ENCODE results near the gene KBTBD6. TPM values are rescaled to one million over a fixed set of nuclear protein-coding genes. Genes with fewer than 3 reads are reported as not detected.

Gene KBTBD6
- total and polyA plus RNA-seq, 2 of the 13 experiments (the other 11 are each of a cell fraction or from before 2014, with no cell fraction given) = 4.4 to 12.0 TPM

- WGBS (ENCODE audit: low lambda C conversion rate) = 43% methylated on average over 2 of the region's 2 CpGs
- no peak for ATAC-seq
- CTCF ChIA-PET (ENCODE audit: low intra/inter-chr PET ratio, low total read pairs) = no interaction called here
- no peak overlapping the region for H3K27ac ChIP-seq (ENCODE audit: extremely low read length, insufficient read depth, low read length)
- no TSS peak for BruUV-seq (replicated peaks)
- H3K27me3 ChIP-seq (ENCODE audit: control insufficient read depth in 1 of 2, insufficient read depth in 2 of 2, low read length in 2 of 2) = no peaks in the 10 kb centered on the region
- no peaks in the 10 kb centered on the region for H3K4me1 ChIP-seq (ENCODE audit: insufficient read depth, low read length)
- no peak for FAIRE-seq
- peaks cover 56% of the 10 kb centered on the region for H3K9me3 ChIP-seq (ENCODE audit: low read length)
- H2AFZ ChIP-seq (ENCODE audit: low read length) = no peak overlapping the region
- in situ Hi-C loops (cut with HindIII; ENCODE audit: extremely low pct_ligation_motif_present, low pct_unique_long_range_greater_than_20kb) (no loop called here), intact Hi-C loops (cut with micrococcal nuclease; ENCODE audit: unreplicated experiment) (no loop called here)
- H3K36me3 ChIP-seq (replicated peaks in 1 of 2; ENCODE audit: control insufficient read depth in 1 of 2, insufficient read depth in 2 of 2, low read length in 2 of 2) = no peaks in the 10 kb centered on the region
- no peaks in the 10 kb centered on the region for H4K20me1 ChIP-seq (ENCODE audit: insufficient read depth, low read length)
- POLR2A ChIA-PET = no interaction called here
- no peaks in the 10 kb centered on the region for H3K79me2 ChIP-seq (ENCODE audit: insufficient read depth, low read length)
- no peak overlapping the region for H3K4me3 ChIP-seq (replicated peaks in 1 of 3; ENCODE audit: insufficient read depth in 1 of 3, low read depth in 2 of 3, low read length in 3 of 3)
- no peak overlapping the region for H3K9ac ChIP-seq (ENCODE audit: insufficient read depth, low read depth, low read length)
- DNase-seq (ENCODE audit: low spot score) = no peak
- H3K4me2 ChIP-seq (ENCODE audit: low read depth, low read length) = no peak overlapping the region
- TF ChIP-seq CBX1 (IDR thresholded peaks at IDR 0.05; ENCODE audit: low read depth) = no peak
- TF ChIP-seq IRX3 (CRISPR knock-in tag; IDR thresholded peaks at IDR 0.05; ENCODE audit: borderline replicate concordance, low read depth) = no peak
- TF ChIP-seq ZNF577 (CRISPR knock-in tag; IDR thresholded peaks at IDR 0.05; ENCODE audit: borderline replicate concordance, low read depth) = no peak
- no peak for TF ChIP-seq MAFF (IDR thresholded peaks at IDR 0.05; ENCODE audit: low read depth, low read length)
- TF ChIP-seq PLRG1 (conservative IDR thresholded peaks at IDR 0.05) = no peak
- TF ChIP-seq ZBTB33 (CRISPR knock-in tag; IDR thresholded peaks at IDR 0.05) = no peak
- TF ChIP-seq, protein P1, sequence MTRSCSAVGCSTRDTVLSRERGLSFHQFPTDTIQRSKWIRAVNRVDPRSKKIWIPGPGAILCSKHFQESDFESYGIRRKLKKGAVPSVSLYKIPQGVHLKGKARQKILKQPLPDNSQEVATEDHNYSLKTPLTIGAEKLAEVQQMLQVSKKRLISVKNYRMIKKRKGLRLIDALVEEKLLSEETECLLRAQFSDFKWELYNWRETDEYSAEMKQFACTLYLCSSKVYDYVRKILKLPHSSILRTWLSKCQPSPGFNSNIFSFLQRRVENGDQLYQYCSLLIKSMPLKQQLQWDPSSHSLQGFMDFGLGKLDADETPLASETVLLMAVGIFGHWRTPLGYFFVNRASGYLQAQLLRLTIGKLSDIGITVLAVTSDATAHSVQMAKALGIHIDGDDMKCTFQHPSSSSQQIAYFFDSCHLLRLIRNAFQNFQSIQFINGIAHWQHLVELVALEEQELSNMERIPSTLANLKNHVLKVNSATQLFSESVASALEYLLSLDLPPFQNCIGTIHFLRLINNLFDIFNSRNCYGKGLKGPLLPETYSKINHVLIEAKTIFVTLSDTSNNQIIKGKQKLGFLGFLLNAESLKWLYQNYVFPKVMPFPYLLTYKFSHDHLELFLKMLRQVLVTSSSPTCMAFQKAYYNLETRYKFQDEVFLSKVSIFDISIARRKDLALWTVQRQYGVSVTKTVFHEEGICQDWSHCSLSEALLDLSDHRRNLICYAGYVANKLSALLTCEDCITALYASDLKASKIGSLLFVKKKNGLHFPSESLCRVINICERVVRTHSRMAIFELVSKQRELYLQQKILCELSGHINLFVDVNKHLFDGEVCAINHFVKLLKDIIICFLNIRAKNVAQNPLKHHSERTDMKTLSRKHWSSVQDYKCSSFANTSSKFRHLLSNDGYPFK (CRISPR knock-in tag; IDR thresholded peaks at IDR 0.05; ENCODE audit: borderline replicate concordance) = no peak
- no peak for TF ChIP-seq THAP7 (CRISPR knock-in tag; IDR thresholded peaks at IDR 0.05)
- TF ChIP-seq, protein P2, sequence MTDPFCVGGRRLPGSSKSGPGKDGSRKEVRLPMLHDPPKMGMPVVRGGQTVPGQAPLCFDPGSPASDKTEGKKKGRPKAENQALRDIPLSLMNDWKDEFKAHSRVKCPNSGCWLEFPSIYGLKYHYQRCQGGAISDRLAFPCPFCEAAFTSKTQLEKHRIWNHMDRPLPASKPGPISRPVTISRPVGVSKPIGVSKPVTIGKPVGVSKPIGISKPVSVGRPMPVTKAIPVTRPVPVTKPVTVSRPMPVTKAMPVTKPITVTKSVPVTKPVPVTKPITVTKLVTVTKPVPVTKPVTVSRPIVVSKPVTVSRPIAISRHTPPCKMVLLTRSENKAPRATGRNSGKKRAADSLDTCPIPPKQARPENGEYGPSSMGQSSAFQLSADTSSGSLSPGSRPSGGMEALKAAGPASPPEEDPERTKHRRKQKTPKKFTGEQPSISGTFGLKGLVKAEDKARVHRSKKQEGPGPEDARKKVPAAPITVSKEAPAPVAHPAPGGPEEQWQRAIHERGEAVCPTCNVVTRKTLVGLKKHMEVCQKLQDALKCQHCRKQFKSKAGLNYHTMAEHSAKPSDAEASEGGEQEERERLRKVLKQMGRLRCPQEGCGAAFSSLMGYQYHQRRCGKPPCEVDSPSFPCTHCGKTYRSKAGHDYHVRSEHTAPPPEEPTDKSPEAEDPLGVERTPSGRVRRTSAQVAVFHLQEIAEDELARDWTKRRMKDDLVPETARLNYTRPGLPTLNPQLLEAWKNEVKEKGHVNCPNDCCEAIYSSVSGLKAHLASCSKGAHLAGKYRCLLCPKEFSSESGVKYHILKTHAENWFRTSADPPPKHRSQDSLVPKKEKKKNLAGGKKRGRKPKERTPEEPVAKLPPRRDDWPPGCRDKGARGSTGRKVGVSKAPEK (CRISPR knock-in tag; IDR thresholded peaks at IDR 0.05; ENCODE audit: borderline replicate concordance) = no peak
- TF ChIP-seq RERE (CRISPR knock-in tag; IDR thresholded peaks at IDR 0.05; ENCODE audit: low read depth) = no peak
Measured at GRCh38 chr13:41150058-41150457, 17.5 kb upstream of the KBTBD6 start.

Data from HepG2 (cell line).